T-cell (primary cell): ENCODE data around the gene SETBP1. TPM values are rescaled to one million over a fixed set of nuclear protein-coding genes. Genes with fewer than 3 reads are reported as not detected.

Experiments used
- ATAC-seq, 4 experiments: fragments of 200-7000 bp in 3 of 4; fragments of 150-1000 bp in 1 of 4; cut with Tn5 transposase; replicated peaks in 1 of 4; 1 replicate in 3 of 4; 2 replicates in 1 of 4; pipeline ENCODE4 v1.10.0; 2021; ENCODE audit warnings: moderate library complexity in 3 of 4, mild to moderate bottlenecking in 2 of 4, moderate number of reproducible peaks in 1 of 4
- CTCF ChIA-PET, 2 donors: fragments of 300-600 bp; sonication (Branson Sonifier 250); formaldehyde crosslinking; loops; one replicate each; lab custom pipeline; 2022; ENCODE audit warnings: antibody characterized with exemption in 2 of 2; lab: Charles Lee
- POLR2A ChIA-PET, 2 donors: fragments of 300-600 bp; sonication (Branson Sonifier 250); formaldehyde crosslinking; loops; one replicate each; lab custom pipeline; 2022; ENCODE audit warnings: antibody characterized with exemption in 2 of 2; lab: Charles Lee
- DNase-seq, 35 experiments: peaks; one replicate each; pipeline versions ENCODE4 v3.0.0 to v3.0.0-alpha.2; 2013 to 2023
- H3K27ac ChIP-seq: one replicate; pipeline ENCODE4 v1.5.1; 2013; ENCODE audit warnings: low read length
- H3K27me3 ChIP-seq, 2 experiments: replicated peaks in 1 of 2; 1 replicate in 1 of 2; 2 replicates in 1 of 2; pipeline versions ENCODE4 v1.6.1 to v1.7.0; 2013; ENCODE audit warnings: low read length in 1 of 2, mixed read lengths in 1 of 2; ENCODE audit not compliant: control insufficient read depth in 2 of 2, insufficient read depth in 2 of 2; ENCODE audit errors: extremely low read depth in 1 of 2
- H3K36me3 ChIP-seq, 2 donors: 1 replicate in 1 of 2; 2 replicates in 1 of 2; pipeline versions ENCODE4 v1.6.1 to v1.7.0; 2013; ENCODE audit warnings: low read length in 1 of 2; ENCODE audit not compliant: control insufficient read depth in 2 of 2, insufficient read depth in 1 of 2; ENCODE audit errors: extremely low read depth in 1 of 2
- H3K4me1 ChIP-seq, 2 experiments: 1 replicate in 1 of 2; 2 replicates in 1 of 2; pipeline versions ENCODE4 v1.6.1 to v1.7.0; 2013; ENCODE audit warnings: low read length in 2 of 2, mixed read lengths in 1 of 2; ENCODE audit not compliant: insufficient read depth in 2 of 2, control insufficient read depth in 1 of 2; ENCODE audit errors: extremely low read depth in 1 of 2
- H3K4me3 ChIP-seq, 2 donors: 1 replicate in 1 of 2; 2 replicates in 1 of 2; pipeline versions ENCODE4 v1.5.1 to v1.7.0; 2013; ENCODE audit warnings: mild to moderate bottlenecking in 2 of 2, low read length in 1 of 2, moderate library complexity in 1 of 2; ENCODE audit not compliant: control insufficient read depth in 1 of 2; ENCODE audit errors: extremely low read depth in 1 of 2
- H3K9me3 ChIP-seq: 2 replicates; pipeline ENCODE4 v1.7.0; 2013
- H3K27ac Mint-ChIP-seq, 2 donors: one replicate each; pipeline ENCODE4 v1.8.0; 2020 to 2021; ENCODE audit warnings: mild to moderate bottlenecking in 2 of 2, mixed read lengths in 2 of 2
- H3K27me3 Mint-ChIP-seq, 2 donors: one replicate each; pipeline ENCODE4 v1.8.0; 2021 to 2022; ENCODE audit warnings: mixed read lengths in 2 of 2
- H3K36me3 Mint-ChIP-seq: one replicate; pipeline ENCODE4 v1.8.0; 2021; ENCODE audit warnings: mixed read lengths
- H3K4me1 Mint-ChIP-seq, 3 donors: one replicate each; pipeline ENCODE4 v1.8.0; 2020 to 2022; ENCODE audit warnings: mixed read lengths in 3 of 3, mild to moderate bottlenecking in 1 of 3
- H3K4me3 Mint-ChIP-seq, 3 donors: one replicate each; pipeline ENCODE4 v1.8.0; 2020 to 2022; ENCODE audit warnings: mild to moderate bottlenecking in 3 of 3, mixed read lengths in 3 of 3, moderate library complexity in 3 of 3
- H3K9me3 Mint-ChIP-seq, 3 donors: one replicate each; pipeline ENCODE4 v1.8.0; 2020 to 2022; ENCODE audit warnings: mixed read lengths in 3 of 3
- WGBS: methylation state at CpG from one replicate; pipeline ENCODE4 v1.1.5; 2013; ENCODE audit warnings: missing lambda C conversion rate; ENCODE audit not compliant: insufficient coverage; 5-methylcytosine and 5-hydroxymethylcytosine counted together
- total RNA-seq, 35 experiments: library from RNA in 6 of 35; stranded (reverse) in 6 of 35; fragments of 120-200 nt in 1 of 35; gene quantifications; one replicate each; pipeline versions ENCODE4 v1.2.1 to v1.2.4 and lab custom pipeline; 2013 to 2026

The SETBP1 gene
- total RNA-seq, 5 donors from 2014 or later (not counting 1 experiment from before 2014, with no cell fraction given): 1.6 to 5.7 (median 3.2) TPM

DNA sequence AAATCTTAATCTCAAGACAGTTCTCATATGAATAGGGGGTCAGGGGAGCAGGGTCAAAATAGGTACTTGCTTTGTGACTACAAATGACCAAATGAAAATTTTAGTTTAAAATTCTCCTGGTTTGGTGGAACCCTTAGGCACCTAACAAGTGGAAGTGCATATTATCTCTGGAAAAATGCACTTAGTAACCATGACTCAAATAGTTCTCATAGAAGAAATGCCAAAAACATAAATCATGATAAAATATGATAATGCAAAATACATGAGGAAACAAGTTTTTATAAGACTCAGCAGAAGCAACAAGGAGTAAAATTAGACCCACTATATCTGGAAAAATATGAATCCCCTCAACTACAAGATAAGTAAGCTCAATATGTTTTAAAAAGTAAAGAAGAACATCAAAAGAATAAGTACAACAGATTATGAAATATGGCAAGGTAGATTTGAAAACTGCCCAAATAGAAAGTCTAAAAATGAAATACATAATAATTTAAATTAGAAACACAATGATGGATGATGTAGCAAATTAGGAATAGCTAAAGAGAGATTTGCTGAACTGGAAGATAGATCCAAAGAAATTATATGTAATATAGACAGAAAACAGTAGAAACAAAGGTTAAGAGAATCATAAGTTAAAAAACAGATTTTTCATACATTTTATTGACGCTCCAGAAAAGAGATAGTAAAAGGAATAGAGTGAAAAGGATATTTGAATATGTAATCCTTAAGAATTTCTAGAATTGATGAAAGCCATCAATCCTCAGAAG is 308.3 kb downstream of the SETBP1 start:
- no peaks in the 10 kb centered on the region for H3K4me1 ChIP-seq
- WGBS: no CpG with 5 or more reads among the region's 1 CpG
- no peaks in the 10 kb centered on the region for H3K9me3 ChIP-seq
- Mint-ChIP-seq H3K27me3 (no peaks in the 10 kb centered on the region), H3K27ac (no peak overlapping the region), H3K9me3 (peaks cover 0 to 6% (median 0%) of the 10 kb centered on the region in 3 donors), H3K36me3 (no peaks in the 10 kb centered on the region), H3K4me3 (no peak overlapping the region), H3K4me1 (no peaks in the 10 kb centered on the region)
- no peaks in the 10 kb centered on the region for H3K27me3 ChIP-seq
- POLR2A ChIA-PET: no interaction called here
- no peak overlapping the region for H3K27ac ChIP-seq
- ATAC-seq (no peak), DNase-seq (no peak)
- CTCF ChIA-PET: no interaction called here
- H3K36me3 ChIP-seq: no peaks in the 10 kb centered on the region
- no peak overlapping the region for H3K4me3 ChIP-seq

DNA sequence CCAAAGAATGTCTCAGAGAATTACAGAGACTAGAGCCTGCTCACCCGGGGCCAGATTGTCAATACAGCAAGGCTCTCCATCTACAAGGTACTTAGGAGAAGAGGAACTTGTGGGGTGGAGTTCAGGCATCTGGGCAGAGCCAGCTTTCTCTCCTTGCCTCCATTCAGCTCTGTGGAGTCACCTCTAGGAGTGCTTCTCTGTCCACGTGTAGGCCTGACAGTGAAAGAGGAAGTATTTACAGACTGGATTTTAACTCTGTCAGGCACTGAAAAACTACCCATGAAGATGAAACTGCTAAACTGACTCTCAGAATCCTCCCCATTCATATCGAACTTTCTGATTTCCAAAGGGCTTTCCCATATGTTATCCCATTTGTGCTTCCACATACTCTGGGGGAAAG is 315.6 kb downstream of the SETBP1 start:
- no peak overlapping the region for H3K27ac ChIP-seq
- POLR2A ChIA-PET: no interaction called here
- no peaks in the 10 kb centered on the region for H3K36me3 ChIP-seq
- peaks cover 0 to 4% (median 3%) of the 10 kb centered on the region in 3 donors for H3K9me3 Mint-ChIP-seq
- H3K4me1 Mint-ChIP-seq: no peaks in the 10 kb centered on the region
- H3K27ac Mint-ChIP-seq: no peak overlapping the region
- no peak overlapping the region for H3K4me3 Mint-ChIP-seq
- no peaks in the 10 kb centered on the region for H3K4me1 ChIP-seq
- H3K4me3 ChIP-seq: no peak overlapping the region
- H3K27me3 Mint-ChIP-seq: no peaks in the 10 kb centered on the region
- WGBS: no CpG with 5 or more reads among the region's 3 CpGs
- H3K36me3 Mint-ChIP-seq: no peaks in the 10 kb centered on the region
- DNase-seq (no peak), ATAC-seq (no peak)
- no peaks in the 10 kb centered on the region for H3K27me3 ChIP-seq
- CTCF ChIA-PET: no interaction called here
- no peaks in the 10 kb centered on the region for H3K9me3 ChIP-seq

DNA sequence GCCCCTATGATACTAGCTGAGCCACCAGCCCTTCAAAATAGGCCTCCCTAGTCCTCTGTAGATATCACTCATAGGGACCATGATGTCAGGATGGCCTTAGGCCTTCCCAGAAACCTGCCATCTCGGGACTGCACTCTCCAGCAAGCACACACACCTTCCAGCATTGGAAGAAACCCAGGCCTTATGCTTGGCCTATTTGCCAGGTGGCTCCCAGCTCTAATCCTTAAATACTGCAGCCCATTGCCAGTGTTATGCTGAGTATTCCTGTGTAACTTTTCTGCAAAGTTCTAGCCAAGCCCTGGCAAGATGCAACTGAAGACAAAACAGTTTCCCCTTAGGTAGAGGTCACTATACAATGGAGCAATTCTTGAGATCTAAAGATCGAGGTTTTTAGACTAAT is 316.5 kb downstream of the SETBP1 start:
- Mint-ChIP-seq H3K27ac (no peak overlapping the region), H3K4me3 (no peak overlapping the region), H3K36me3 (no peaks in the 10 kb centered on the region), H3K4me1 (no peaks in the 10 kb centered on the region), H3K9me3 (peaks cover 0 to 4% (median 3%) of the 10 kb centered on the region in 3 donors), H3K27me3 (no peaks in the 10 kb centered on the region)
- no peak overlapping the region for H3K27ac ChIP-seq
- ATAC-seq (no peak), DNase-seq (no peak)
- WGBS: 17% methylated on average over 1 of the region's 2 CpGs
- H3K9me3 ChIP-seq: no peaks in the 10 kb centered on the region
- no peaks in the 10 kb centered on the region for H3K36me3 ChIP-seq
- H3K4me3 ChIP-seq: no peak overlapping the region
- CTCF ChIA-PET: no interaction called here
- POLR2A ChIA-PET: no interaction called here
- no peaks in the 10 kb centered on the region for H3K27me3 ChIP-seq
- H3K4me1 ChIP-seq: no peaks in the 10 kb centered on the region

DNA sequence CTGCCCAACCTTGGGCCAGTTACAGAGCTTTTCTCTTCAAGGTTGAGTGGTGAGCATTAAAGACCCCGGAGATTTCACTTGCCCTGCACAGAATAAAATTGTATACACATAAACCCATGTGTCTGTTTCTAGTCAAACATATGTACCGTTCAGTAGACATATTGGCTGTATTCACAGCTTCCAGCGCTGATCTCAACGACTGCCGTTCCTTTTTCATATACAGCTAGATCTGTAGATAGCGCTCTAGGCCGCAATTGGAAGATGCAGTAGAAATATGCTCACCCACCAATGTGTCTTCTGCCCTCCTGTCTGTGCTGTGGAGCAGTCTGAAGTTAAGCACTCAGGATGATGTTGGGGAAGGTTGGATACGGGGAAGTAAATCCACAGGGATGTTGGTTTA is 317.7 kb downstream of the SETBP1 start:
- DNase-seq (no peak), ATAC-seq (no peak)
- H3K4me3 ChIP-seq: no peak overlapping the region
- Mint-ChIP-seq H3K36me3 (no peaks in the 10 kb centered on the region), H3K9me3 (peaks cover 0 to 4% (median 3%) of the 10 kb centered on the region in 3 donors), H3K27me3 (no peaks in the 10 kb centered on the region), H3K4me3 (no peak overlapping the region), H3K27ac (no peak overlapping the region), H3K4me1 (no peaks in the 10 kb centered on the region)
- ChIA-PET POLR2A (no interaction called here), CTCF (no interaction called here)
- WGBS: 100% methylated on average over 6 of the region's 8 CpGs
- H3K9me3 ChIP-seq: no peaks in the 10 kb centered on the region
- H3K27me3 ChIP-seq: no peaks in the 10 kb centered on the region
- H3K27ac ChIP-seq: no peak overlapping the region
- no peaks in the 10 kb centered on the region for H3K4me1 ChIP-seq
- H3K36me3 ChIP-seq: no peaks in the 10 kb centered on the region

DNA sequence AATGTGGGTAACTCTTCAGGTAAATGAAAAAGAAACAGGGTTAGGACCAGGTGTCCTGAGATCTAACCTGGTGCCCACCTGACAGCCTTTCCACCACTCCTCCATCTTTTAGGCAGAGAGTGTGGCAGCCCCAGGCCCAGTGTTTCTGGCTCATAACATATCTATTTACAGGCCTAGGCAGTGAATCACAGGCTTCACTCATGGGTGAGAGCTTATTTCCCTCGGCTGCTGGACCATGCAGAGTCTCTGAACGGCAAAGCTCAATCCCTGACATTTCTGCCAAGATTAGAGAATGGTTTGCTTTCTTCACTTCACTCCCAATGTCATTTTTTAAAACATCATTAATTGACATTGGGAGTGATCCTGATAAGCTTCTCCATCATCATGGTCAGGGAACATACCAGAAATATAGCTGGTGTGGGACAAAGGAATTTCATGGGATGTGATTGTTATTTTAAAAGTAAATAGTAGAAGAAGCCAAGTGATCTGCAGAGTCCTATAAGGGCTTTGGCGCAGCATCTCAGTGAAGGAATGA is 323.9 kb downstream of the SETBP1 start:
- DNase-seq: no peak
- no peak for ATAC-seq
- ChIA-PET CTCF (no interaction called here), POLR2A (no interaction called here)
- Mint-ChIP-seq H3K4me1 (peaks cover 13 to 14% (median 13%) of the 10 kb centered on the region in 3 donors), H3K27me3 (no peaks in the 10 kb centered on the region), H3K4me3 (no peak overlapping the region), H3K9me3 (no peaks in the 10 kb centered on the region), H3K36me3 (no peaks in the 10 kb centered on the region), H3K27ac (no peak overlapping the region)
- no peak overlapping the region for H3K27ac ChIP-seq
- H3K36me3 ChIP-seq: no peaks in the 10 kb centered on the region
- no peaks in the 10 kb centered on the region for H3K9me3 ChIP-seq
- H3K4me1 ChIP-seq: peaks cover 4 to 10% of the 10 kb centered on the region in 2 experiments
- H3K4me3 ChIP-seq: no peak overlapping the region
- H3K27me3 ChIP-seq: no peaks in the 10 kb centered on the region
- 60% methylated on average over 1 of the region's 3 CpGs for WGBS

DNA sequence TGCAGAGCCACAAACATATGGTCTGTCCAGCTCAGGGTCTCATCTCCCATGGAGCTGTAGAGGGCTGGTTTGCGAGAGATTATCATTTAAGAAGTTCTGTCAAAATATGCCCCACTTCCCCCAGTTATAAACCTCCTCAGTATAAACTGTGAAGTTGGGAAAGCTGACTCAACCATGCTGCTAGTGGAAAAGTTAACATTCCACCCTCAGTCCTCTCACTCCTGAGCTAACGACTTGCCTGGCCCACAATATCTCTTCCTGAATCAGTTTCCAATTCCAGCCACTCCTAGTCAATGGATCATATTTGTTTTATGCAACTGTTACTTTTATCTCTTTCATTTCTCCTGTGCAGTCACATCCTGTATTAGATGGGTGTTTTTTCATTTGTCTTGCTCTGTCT is 326.2 kb downstream of the SETBP1 start:
- WGBS: 50% methylated on average over 1 of the region's 2 CpGs
- DNase-seq: no peak
- Histone ChIP-seq H3K36me3 (no peaks in the 10 kb centered on the region), H3K4me1 (peaks cover 4 to 15% of the 10 kb centered on the region in 2 experiments), H3K4me3 (no peak overlapping the region), H3K9me3 (no peaks in the 10 kb centered on the region), H3K27me3 (no peaks in the 10 kb centered on the region), H3K27ac (no peak overlapping the region)
- ATAC-seq: no peak
- ChIA-PET POLR2A (no interaction called here), CTCF (no interaction called here)
- H3K36me3 Mint-ChIP-seq: no peaks in the 10 kb centered on the region
- no peak overlapping the region for H3K4me3 Mint-ChIP-seq
- no peak overlapping the region for H3K27ac Mint-ChIP-seq
- H3K4me1 Mint-ChIP-seq: peaks cover 19% of the 10 kb centered on the region in 3 donors
- H3K9me3 Mint-ChIP-seq: no peaks in the 10 kb centered on the region
- H3K27me3 Mint-ChIP-seq: no peaks in the 10 kb centered on the region
